Testis (tissue), 2 donors: ENCODE data around the gene SCFD2.
"Not testable (repeated sequence)": the region's sequence is repeated elsewhere in the genome, so short reads cannot be mapped to it uniquely, and the experiment has no call there.

Experiments
- CTCF ChIP-seq, 3 experiments: fragments of 450-650 bp in 2 of 3; fragments of 200-600 bp in 1 of 3; sonication (generic) in 1 of 3; IDR thresholded peaks; one replicate each; pipeline ENCODE4 v1.5.1; 2016 to 2019; ENCODE audit warnings: antibody characterized with exemption in 3 of 3, mild to moderate bottlenecking in 2 of 3, moderate library complexity in 1 of 3
- POLR2A ChIP-seq: fragments of 450-650 bp; IDR thresholded peaks from one replicate; pipeline ENCODE4 v1.6.1; 2017; ENCODE audit warnings: antibody characterized with exemption, mild to moderate bottlenecking, moderate library complexity

- TF ChIP-seq POLR2A; CTCF (IDR thresholded peaks at IDR 0.05): not testable (repeated sequence)
Observed at GRCh38 chr4:53237811-53238210, 128.1 kb downstream of the SCFD2 start.
